Parathyroid adenoma (tissue), 2 donors: ENCODE data around the gene VWA8.

Experiments
- H2AFZ ChIP-seq: fragments of 300-600 bp; sonication (generic); one replicate; pipeline ENCODE4 v1.7.0; 2017; ENCODE audit warnings: antibody characterized with exemption, mild to moderate bottlenecking
- H3K27ac ChIP-seq: fragments of 300-600 bp; sonication (generic); one replicate; pipeline ENCODE4 v1.7.0; 2017
- H3K27me3 ChIP-seq: fragments of 300-600 bp; sonication (generic); one replicate; pipeline ENCODE4 v1.7.0; 2017; ENCODE audit warnings: low read length; ENCODE audit not compliant: control insufficient read depth, insufficient read depth
- H3K36me3 ChIP-seq: fragments of 300-600 bp; sonication (generic); one replicate; pipeline ENCODE4 v1.7.0; 2017; ENCODE audit warnings: low read length; ENCODE audit not compliant: control insufficient read depth, insufficient read depth
- H3K4me1 ChIP-seq: fragments of 300-600 bp; sonication (generic); one replicate; pipeline ENCODE4 v1.7.0; 2017; ENCODE audit warnings: control low read depth
- H3K4me2 ChIP-seq: fragments of 300-600 bp; sonication (generic); one replicate; pipeline ENCODE4 v1.7.0; 2017; ENCODE audit warnings: low read length
- H3K4me3 ChIP-seq: fragments of 300-600 bp; sonication (generic); one replicate; pipeline ENCODE4 v1.7.0; 2017; ENCODE audit warnings: low read depth, low read length
- H3K79me2 ChIP-seq: fragments of 300-600 bp; sonication (generic); one replicate; pipeline ENCODE4 v1.7.0; 2017; ENCODE audit warnings: control low read depth
- H3K9ac ChIP-seq: fragments of 300-600 bp; sonication (generic); one replicate; pipeline ENCODE4 v1.7.0; 2017; ENCODE audit warnings: mild to moderate bottlenecking
- H3K9me3 ChIP-seq: fragments of 300-600 bp; sonication (generic); one replicate; pipeline ENCODE4 v1.7.0; 2017; ENCODE audit warnings: low read length; ENCODE audit not compliant: control insufficient read depth
- CTCF ChIP-seq: fragments of 300-600 bp; sonication (generic); IDR thresholded peaks from one replicate; pipeline ENCODE4 v1.7.0; 2017; ENCODE audit warnings: antibody characterized with exemption, mild to moderate bottlenecking
- donor health status: primary hyperparathyroidism.

Gene VWA8

GRCh38 chr13:41562083-41562482, 398.8 kb downstream of the VWA8 start:
- no peaks in the 10 kb centered on the region for H3K36me3 ChIP-seq
- H3K9ac ChIP-seq: no peak overlapping the region
- H3K27ac ChIP-seq: no peak overlapping the region
- no peak overlapping the region for H3K4me2 ChIP-seq
- no peaks in the 10 kb centered on the region for H3K9me3 ChIP-seq
- no peaks in the 10 kb centered on the region for H3K79me2 ChIP-seq
- no peak overlapping the region for H2AFZ ChIP-seq
- no peaks in the 10 kb centered on the region for H3K4me1 ChIP-seq
- no peak overlapping the region for H3K4me3 ChIP-seq
- H3K27me3 ChIP-seq: no peaks in the 10 kb centered on the region
- TF ChIP-seq CTCF: no peak

- Histone ChIP-seq H3K9me3 (no peaks in the 10 kb centered on the region), H2AFZ (no peak overlapping the region), H3K4me1 (no peaks in the 10 kb centered on the region), H3K36me3 (no peaks in the 10 kb centered on the region), H3K9ac (no peak overlapping the region), H3K4me2 (no peak overlapping the region), H3K4me3 (no peak overlapping the region), H3K79me2 (no peaks in the 10 kb centered on the region), H3K27ac (no peak overlapping the region), H3K27me3 (no peaks in the 10 kb centered on the region)
- TF ChIP-seq CTCF: no peak
Observed at GRCh38 chr13:41561170-41561569, 399.7 kb downstream of the VWA8 start.

GRCh38 chr13:41558781-41559560, 401.9 kb downstream of the VWA8 start:
- H3K79me2 ChIP-seq: no peaks in the 10 kb centered on the region
- H3K4me1 ChIP-seq: no peaks in the 10 kb centered on the region
- TF ChIP-seq CTCF: no peak
- H3K9me3 ChIP-seq: no peaks in the 10 kb centered on the region
- H2AFZ ChIP-seq: no peak overlapping the region
- H3K27ac ChIP-seq: no peak overlapping the region
- H3K9ac ChIP-seq: no peak overlapping the region
- no peaks in the 10 kb centered on the region for H3K36me3 ChIP-seq
- no peak overlapping the region for H3K4me3 ChIP-seq
- H3K4me2 ChIP-seq: no peak overlapping the region
- H3K27me3 ChIP-seq: no peaks in the 10 kb centered on the region

GRCh38 chr13:41557719-41558118, 403.2 kb downstream of the VWA8 start:
- Histone ChIP-seq H3K9ac (no peak overlapping the region), H3K27ac (no peak overlapping the region), H3K4me3 (no peak overlapping the region), H3K4me1 (no peaks in the 10 kb centered on the region), H3K9me3 (no peaks in the 10 kb centered on the region), H3K36me3 (no peaks in the 10 kb centered on the region), H3K27me3 (no peaks in the 10 kb centered on the region), H2AFZ (no peak overlapping the region), H3K79me2 (no peaks in the 10 kb centered on the region), H3K4me2 (no peak overlapping the region)
- no peak for TF ChIP-seq CTCF
